Measurements from ENCODE around the gene ATXN7L1. TPM values are rescaled to one million over a fixed set of nuclear protein-coding genes. Genes with fewer than 3 reads are reported as not detected.
"Not testable (repeated sequence)": the region's sequence is repeated elsewhere in the genome, so short reads cannot be mapped to it uniquely, and the experiment has no call there.

Gene ATXN7L1
- total RNA-seq, 1 experiment from 2014 or later = 14.6 TPM

DNA sequence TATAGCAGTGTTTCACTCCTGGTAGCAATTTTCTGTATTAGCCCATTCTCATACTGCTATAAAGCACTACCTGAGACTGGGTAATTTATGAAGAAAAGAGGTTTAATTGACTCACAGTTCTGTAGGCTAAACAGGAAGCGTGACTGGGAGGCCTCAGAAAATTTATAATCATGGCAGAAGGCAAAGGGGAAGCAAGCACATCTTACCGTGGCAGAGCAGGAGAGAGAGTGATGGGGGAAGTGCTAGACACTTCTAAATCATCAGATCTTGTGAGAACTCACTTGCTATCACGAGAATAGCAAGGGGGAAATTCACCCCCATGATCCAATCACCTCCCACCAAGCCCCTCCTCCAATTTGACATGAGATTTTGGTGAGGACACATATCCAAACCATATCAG, 163.5 kb downstream of the ATXN7L1 start:
- H3K9me2 ChIP-seq (ENCODE audit: insufficient read depth) = no peaks in the 10 kb centered on the region
- peaks cover 19% of the 10 kb centered on the region for H3F3A ChIP-seq (ENCODE audit: insufficient read depth, low read depth)
- H3K27ac ChIP-seq = no peak overlapping the region
- H3K9me3 ChIP-seq (ENCODE audit: insufficient read depth, low read depth) = peaks cover 27% of the 10 kb centered on the region; the same call in 1 of the 2 replicates
- no TSS peak for BruUV-seq (replicated peaks)
- H3K4me1 ChIP-seq (replicated peaks; ENCODE audit: insufficient read depth) = peaks cover 26% of the 10 kb centered on the region
- DNase-seq = no peak
- TF ChIP-seq, protein P1, sequence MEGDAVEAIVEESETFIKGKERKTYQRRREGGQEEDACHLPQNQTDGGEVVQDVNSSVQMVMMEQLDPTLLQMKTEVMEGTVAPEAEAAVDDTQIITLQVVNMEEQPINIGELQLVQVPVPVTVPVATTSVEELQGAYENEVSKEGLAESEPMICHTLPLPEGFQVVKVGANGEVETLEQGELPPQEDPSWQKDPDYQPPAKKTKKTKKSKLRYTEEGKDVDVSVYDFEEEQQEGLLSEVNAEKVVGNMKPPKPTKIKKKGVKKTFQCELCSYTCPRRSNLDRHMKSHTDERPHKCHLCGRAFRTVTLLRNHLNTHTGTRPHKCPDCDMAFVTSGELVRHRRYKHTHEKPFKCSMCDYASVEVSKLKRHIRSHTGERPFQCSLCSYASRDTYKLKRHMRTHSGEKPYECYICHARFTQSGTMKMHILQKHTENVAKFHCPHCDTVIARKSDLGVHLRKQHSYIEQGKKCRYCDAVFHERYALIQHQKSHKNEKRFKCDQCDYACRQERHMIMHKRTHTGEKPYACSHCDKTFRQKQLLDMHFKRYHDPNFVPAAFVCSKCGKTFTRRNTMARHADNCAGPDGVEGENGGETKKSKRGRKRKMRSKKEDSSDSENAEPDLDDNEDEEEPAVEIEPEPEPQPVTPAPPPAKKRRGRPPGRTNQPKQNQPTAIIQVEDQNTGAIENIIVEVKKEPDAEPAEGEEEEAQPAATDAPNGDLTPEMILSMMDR (conservative IDR thresholded peaks at IDR 0.05) = no peak
- no peak for TF ChIP-seq EZH2 (IDR thresholded peaks at IDR 0.05; ENCODE audit: low read depth)
- H3K27me3 ChIP-seq (ENCODE audit: insufficient read depth, low read depth) = no peaks in the 10 kb centered on the region
- intact Hi-C loops (cut with micrococcal nuclease; ENCODE audit: unreplicated experiment) = no loop called here
- no peak overlapping the region for H3K4me3 ChIP-seq
- H3K36me3 ChIP-seq (ENCODE audit: low read depth) = no peaks in the 10 kb centered on the region
- H4K20me1 ChIP-seq (ENCODE audit: insufficient read depth) = no peaks in the 10 kb centered on the region
- H3K79me2 ChIP-seq (ENCODE audit: low read depth) = no peaks in the 10 kb centered on the region
- POLR2A ChIA-PET (ENCODE audit: unreplicated experiment) = no interaction called here
- no peak overlapping the region for H2AFZ ChIP-seq
- CTCF ChIA-PET = no interaction called here
- no peak overlapping the region for H3K4me2 ChIP-seq

DNA sequence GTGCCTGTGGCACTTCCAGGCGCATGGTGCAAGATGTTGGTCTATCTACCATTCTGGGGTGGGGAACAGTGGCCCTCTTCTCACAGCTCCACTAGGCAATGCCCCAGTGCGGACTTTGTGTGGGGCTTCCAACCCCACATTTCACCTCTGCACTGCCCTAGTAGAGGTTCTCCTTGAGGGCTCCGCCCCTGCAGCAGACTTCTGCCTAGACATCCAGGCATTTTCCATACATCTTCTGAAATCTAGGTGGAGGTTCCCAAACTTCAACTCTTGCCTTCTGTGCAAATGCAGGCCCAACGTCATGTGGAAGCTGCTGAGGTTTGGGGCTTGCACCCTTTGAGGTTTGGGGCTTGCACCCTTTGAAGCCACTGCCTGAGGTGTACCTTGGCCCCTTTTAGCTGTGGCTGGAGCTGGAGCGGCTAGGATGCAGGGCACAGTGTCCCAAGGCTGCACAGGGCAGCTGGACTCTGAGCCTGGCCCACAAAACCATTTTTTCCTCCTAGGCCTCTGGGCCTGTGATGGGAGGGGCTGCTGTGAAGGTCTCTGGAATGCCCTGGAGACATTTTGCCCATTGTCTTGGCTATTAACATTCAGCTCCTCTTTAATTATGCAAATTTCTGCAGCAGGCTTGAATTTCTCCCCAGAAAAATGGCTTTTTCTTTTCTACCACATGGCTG, 164.5 kb downstream of the ATXN7L1 start:
- Histone ChIP-seq H3K4me3 (no peak overlapping the region), H3K27ac (no peak overlapping the region), H3K4me1 (replicated peaks; ENCODE audit: insufficient read depth) (peaks cover 19% of the 10 kb centered on the region), H3K27me3 (ENCODE audit: insufficient read depth, low read depth) (no peaks in the 10 kb centered on the region), H3K9me3 (ENCODE audit: insufficient read depth, low read depth) (peaks cover 27% of the 10 kb centered on the region; the same call in 1 of the 2 replicates), H3K79me2 (ENCODE audit: low read depth) (no peaks in the 10 kb centered on the region), H3K9me2 (ENCODE audit: insufficient read depth) (no peaks in the 10 kb centered on the region), H3F3A (ENCODE audit: insufficient read depth, low read depth) (peaks cover 12% of the 10 kb centered on the region; the same call in 1 of the 2 replicates), H4K20me1 (ENCODE audit: insufficient read depth) (no peaks in the 10 kb centered on the region), H3K36me3 (ENCODE audit: low read depth) (no peaks in the 10 kb centered on the region), H3K4me2 (no peak overlapping the region), H2AFZ (no peak overlapping the region)
- TF ChIP-seq EZH2 (IDR thresholded peaks at IDR 0.05; ENCODE audit: low read depth) = no peak
- TF ChIP-seq, protein P1 (conservative IDR thresholded peaks at IDR 0.05) = no peak
- DNase-seq = no peak
- ChIA-PET CTCF (no interaction called here), POLR2A (ENCODE audit: unreplicated experiment) (no interaction called here)
- intact Hi-C loops (cut with micrococcal nuclease; ENCODE audit: unreplicated experiment) = no loop called here
- no TSS peak for BruUV-seq (replicated peaks)

DNA sequence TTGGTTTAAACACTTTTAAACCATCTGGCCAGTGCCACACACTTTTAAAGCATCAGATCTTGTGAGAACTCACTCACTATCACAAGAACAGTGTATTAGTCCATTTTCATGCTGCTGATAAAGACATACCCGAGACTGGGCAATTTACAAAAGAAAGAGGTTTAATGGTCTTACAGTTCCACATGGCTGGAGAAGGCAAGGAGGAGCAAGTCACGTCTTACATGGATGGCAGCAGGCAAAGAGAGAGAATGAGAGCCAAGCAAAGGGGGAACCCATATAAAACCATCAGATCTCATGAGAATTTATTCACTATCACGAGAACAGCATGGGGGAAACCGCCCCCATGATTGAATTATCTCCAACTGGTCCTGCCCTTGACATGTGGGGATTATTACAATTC, 165.7 kb downstream of the ATXN7L1 start:
- H2AFZ ChIP-seq; DNase-seq; POLR2A ChIA-PET (ENCODE audit: unreplicated experiment); BruUV-seq (replicated peaks); H3K27me3 ChIP-seq (ENCODE audit: insufficient read depth, low read depth); H3K36me3 ChIP-seq (ENCODE audit: low read depth); H3K79me2 ChIP-seq (ENCODE audit: low read depth); intact Hi-C loops (cut with micrococcal nuclease; ENCODE audit: unreplicated experiment); H3K4me2 ChIP-seq; H3K4me3 ChIP-seq; H3K9me2 ChIP-seq (ENCODE audit: insufficient read depth); H4K20me1 ChIP-seq (ENCODE audit: insufficient read depth); H3K27ac ChIP-seq: not testable (repeated sequence)
- H3F3A ChIP-seq (ENCODE audit: insufficient read depth, low read depth) = peaks cover 12% of the 10 kb centered on the region; the same call in 1 of the 2 replicates
- H3K4me1 ChIP-seq (replicated peaks; ENCODE audit: insufficient read depth) = peaks cover 19% of the 10 kb centered on the region
- H3K9me3 ChIP-seq (ENCODE audit: insufficient read depth, low read depth) = peaks cover 27% of the 10 kb centered on the region; the same call in 1 of the 2 replicates
- CTCF ChIA-PET = interaction anchor here (0.7 kb wide), 1 partner anchor 58 kb away, joined by 11 read pairs; no protein-coding TSS in a partner anchor

DNA sequence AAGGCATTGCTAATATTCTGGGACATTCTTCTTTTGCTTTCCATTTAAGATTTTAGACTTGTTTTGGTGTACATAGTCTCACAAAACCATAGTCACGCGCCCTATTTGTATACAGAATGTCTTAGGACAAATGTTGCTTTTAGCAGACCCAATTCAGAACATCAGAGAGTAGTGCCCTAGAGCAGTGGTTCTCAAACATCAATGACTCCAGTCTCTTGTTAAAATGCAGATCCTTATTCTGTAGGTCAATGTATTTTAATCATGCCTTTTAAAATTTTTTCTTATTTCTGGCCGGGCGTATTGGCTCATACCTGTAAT, 167.7 kb downstream of the ATXN7L1 start:
- TF ChIP-seq, protein P1 (conservative IDR thresholded peaks at IDR 0.05) = no peak
- TF ChIP-seq EZH2 (IDR thresholded peaks at IDR 0.05; ENCODE audit: low read depth) = no peak
- Histone ChIP-seq H3K79me2 (ENCODE audit: low read depth) (no peaks in the 10 kb centered on the region), H3K4me2 (no peak overlapping the region), H3K4me1 (replicated peaks; ENCODE audit: insufficient read depth) (peaks cover 9% of the 10 kb centered on the region; the same call in 1 of the 2 replicates), H3K4me3 (no peak overlapping the region), H3K27ac (no peak overlapping the region), H3K9me3 (ENCODE audit: insufficient read depth, low read depth) (peaks cover 27% of the 10 kb centered on the region; the same call in 1 of the 2 replicates), H3K36me3 (ENCODE audit: low read depth) (no peaks in the 10 kb centered on the region), H3K27me3 (ENCODE audit: insufficient read depth, low read depth) (no peaks in the 10 kb centered on the region), H3F3A (ENCODE audit: insufficient read depth, low read depth) (peaks cover 6% of the 10 kb centered on the region; the same call in 1 of the 2 replicates), H3K9me2 (ENCODE audit: insufficient read depth) (no peaks in the 10 kb centered on the region), H4K20me1 (ENCODE audit: insufficient read depth) (no peaks in the 10 kb centered on the region), H2AFZ (no peak overlapping the region)
- POLR2A ChIA-PET (ENCODE audit: unreplicated experiment) = no interaction called here
- CTCF ChIA-PET = no interaction called here
- BruUV-seq (replicated peaks) = no TSS peak
- intact Hi-C loops (cut with micrococcal nuclease; ENCODE audit: unreplicated experiment) = no loop called here
- no peak for DNase-seq
